ENCODE results near the gene FAM181A.

DNA sequence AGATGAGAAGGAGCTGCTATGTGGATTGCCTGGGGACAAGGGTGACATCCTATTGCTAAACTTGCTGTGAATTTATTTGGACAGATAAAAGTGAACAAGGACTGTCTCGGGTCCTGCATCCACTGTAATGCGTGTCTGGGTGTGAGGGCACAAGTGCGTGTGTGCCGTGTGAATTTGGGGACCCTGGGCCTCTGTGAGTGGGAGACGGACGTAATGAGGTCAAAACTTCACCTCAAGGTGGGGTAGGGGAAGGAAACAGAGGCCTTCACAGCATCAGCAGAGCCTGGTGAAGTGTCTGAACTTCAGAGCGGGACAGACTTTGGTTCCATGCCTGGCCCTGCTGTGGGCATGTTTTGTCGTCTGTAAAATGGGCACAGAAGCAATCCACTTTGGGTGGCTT lies 34.5 kb downstream of the FAM181A start:
- no peak for TF ChIP-seq POLR2A (IDR thresholded peaks at IDR 0.05)
- TF ChIP-seq, protein P1, sequence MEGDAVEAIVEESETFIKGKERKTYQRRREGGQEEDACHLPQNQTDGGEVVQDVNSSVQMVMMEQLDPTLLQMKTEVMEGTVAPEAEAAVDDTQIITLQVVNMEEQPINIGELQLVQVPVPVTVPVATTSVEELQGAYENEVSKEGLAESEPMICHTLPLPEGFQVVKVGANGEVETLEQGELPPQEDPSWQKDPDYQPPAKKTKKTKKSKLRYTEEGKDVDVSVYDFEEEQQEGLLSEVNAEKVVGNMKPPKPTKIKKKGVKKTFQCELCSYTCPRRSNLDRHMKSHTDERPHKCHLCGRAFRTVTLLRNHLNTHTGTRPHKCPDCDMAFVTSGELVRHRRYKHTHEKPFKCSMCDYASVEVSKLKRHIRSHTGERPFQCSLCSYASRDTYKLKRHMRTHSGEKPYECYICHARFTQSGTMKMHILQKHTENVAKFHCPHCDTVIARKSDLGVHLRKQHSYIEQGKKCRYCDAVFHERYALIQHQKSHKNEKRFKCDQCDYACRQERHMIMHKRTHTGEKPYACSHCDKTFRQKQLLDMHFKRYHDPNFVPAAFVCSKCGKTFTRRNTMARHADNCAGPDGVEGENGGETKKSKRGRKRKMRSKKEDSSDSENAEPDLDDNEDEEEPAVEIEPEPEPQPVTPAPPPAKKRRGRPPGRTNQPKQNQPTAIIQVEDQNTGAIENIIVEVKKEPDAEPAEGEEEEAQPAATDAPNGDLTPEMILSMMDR (IDR thresholded peaks at IDR 0.05), result no peak

Data from lower leg skin (tissue), 3 donors.